Measurements from ENCODE around the gene RACGAP1. TPM values are rescaled to one million over a fixed set of nuclear protein-coding genes. Genes with fewer than 3 reads are reported as not detected.

RACGAP1 gene
- total and polyA plus RNA-seq, 2 of the 8 experiments (the other 6 are each of a cell fraction or from before 2014, with no cell fraction given), result 18.0 to 66.3 TPM

- TF ChIP-seq MAX (IDR thresholded peaks at IDR 0.05) (peak; percentile 87), E2F6 (IDR thresholded peaks at IDR 0.05) (peak; percentile 80), SP1 (IDR thresholded peaks at IDR 0.05; ENCODE audit: low read depth, low read length) (no peak), JUND (IDR thresholded peaks at IDR 0.05; ENCODE audit: low read length) (peak; percentile 41; the same call in 1 of the 2 replicates), SRF (IDR thresholded peaks at IDR 0.05; ENCODE audit: low read depth, low read length) (no peak), PHF8 (conservative IDR thresholded peaks at IDR 0.05; ENCODE audit: low read depth, low read length) (no peak), POLR2AphosphoS5 (IDR thresholded peaks at IDR 0.05; ENCODE audit: low read depth, low read length) (no peak), RFX5 (IDR thresholded peaks at IDR 0.05; ENCODE audit: borderline replicate concordance, low read depth, low read length) (peak; percentile 22; the same call in 1 of the 2 replicates)
Measured at GRCh38 chr12:50055831-50056638, 30.7 kb upstream of the RACGAP1 start (continued).
